HG03066 (cell line): ENCODE measurements around the gene LPP.

ENCODE experiments used
- ATAC-seq: cut with Tn5 transposase; IDR thresholded peaks from one replicate; pipeline ENCODE4 v1.9.1; 2021; ENCODE audit warnings: low read depth; ENCODE audit not compliant: unreplicated experiment

LPP gene

GRCh38 chr3:188348435-188349244 lies 194.7 kb downstream of the LPP start:
- ATAC-seq = no peak

GRCh38 chr3:188349351-188349901 lies 195.5 kb downstream of the LPP start:
- no peak for ATAC-seq

GRCh38 chr3:188349933-188350332 lies 196.0 kb downstream of the LPP start:
- ATAC-seq = no peak

- no peak for ATAC-seq
These were observed 197.0 kb downstream of the LPP start for GRCh38 chr3:188350961-188351360.

- no peak for ATAC-seq
These were observed 197.7 kb downstream of the LPP start for GRCh38 chr3:188351648-188352047.

GRCh38 chr3:188352196-188352927 lies 198.4 kb downstream of the LPP start:
- no peak for ATAC-seq

- ATAC-seq = no peak
These were observed 199.5 kb downstream of the LPP start for GRCh38 chr3:188353426-188353825.

- no peak for ATAC-seq
These were observed 205.0 kb downstream of the LPP start for GRCh38 chr3:188358787-188359493.

- ATAC-seq = no peak
These were observed 206.5 kb downstream of the LPP start for GRCh38 chr3:188360364-188360881.

- ATAC-seq = no peak
These were observed 207.9 kb downstream of the LPP start for GRCh38 chr3:188361888-188362287.

- no peak for ATAC-seq
These were observed 208.5 kb downstream of the LPP start for GRCh38 chr3:188362405-188362831.

- no peak for ATAC-seq
These were observed 211.2 kb downstream of the LPP start for GRCh38 chr3:188365184-188365583.

GRCh38 chr3:188365988-188366698 lies 212.2 kb downstream of the LPP start:
- ATAC-seq = no peak

- ATAC-seq = no peak
These were observed 213.7 kb downstream of the LPP start for GRCh38 chr3:188367678-188368077.

GRCh38 chr3:188369526-188369925 lies 215.6 kb downstream of the LPP start:
- ATAC-seq = no peak

- ATAC-seq = no peak
These were observed 216.3 kb downstream of the LPP start for GRCh38 chr3:188370081-188370830.

GRCh38 chr3:188378786-188379185 lies 224.8 kb downstream of the LPP start:
- no peak for ATAC-seq

GRCh38 chr3:188380252-188380651 lies 226.3 kb downstream of the LPP start:
- ATAC-seq = no peak

- no peak for ATAC-seq
These were observed 226.8 kb downstream of the LPP start for GRCh38 chr3:188380722-188381121.
